NCI-H345 treated with DMSO at 0.1 percent for 48 hours (cell line): ENCODE data around the gene CDHR3.

Experiments
- DNase-seq: peaks from one replicate; lab custom pipeline; 2025; ENCODE audit not compliant: unreplicated experiment; lab: John Stamatoyannopoulos, UW

The CDHR3 gene

GRCh38 chr7:106064316-106064715, 101.3 kb downstream of the CDHR3 start:
- DNase-seq: peak; percentile 60

GRCh38 chr7:106064771-106065574, 101.9 kb downstream of the CDHR3 start:
- peak; percentile 41 for DNase-seq

DNA sequence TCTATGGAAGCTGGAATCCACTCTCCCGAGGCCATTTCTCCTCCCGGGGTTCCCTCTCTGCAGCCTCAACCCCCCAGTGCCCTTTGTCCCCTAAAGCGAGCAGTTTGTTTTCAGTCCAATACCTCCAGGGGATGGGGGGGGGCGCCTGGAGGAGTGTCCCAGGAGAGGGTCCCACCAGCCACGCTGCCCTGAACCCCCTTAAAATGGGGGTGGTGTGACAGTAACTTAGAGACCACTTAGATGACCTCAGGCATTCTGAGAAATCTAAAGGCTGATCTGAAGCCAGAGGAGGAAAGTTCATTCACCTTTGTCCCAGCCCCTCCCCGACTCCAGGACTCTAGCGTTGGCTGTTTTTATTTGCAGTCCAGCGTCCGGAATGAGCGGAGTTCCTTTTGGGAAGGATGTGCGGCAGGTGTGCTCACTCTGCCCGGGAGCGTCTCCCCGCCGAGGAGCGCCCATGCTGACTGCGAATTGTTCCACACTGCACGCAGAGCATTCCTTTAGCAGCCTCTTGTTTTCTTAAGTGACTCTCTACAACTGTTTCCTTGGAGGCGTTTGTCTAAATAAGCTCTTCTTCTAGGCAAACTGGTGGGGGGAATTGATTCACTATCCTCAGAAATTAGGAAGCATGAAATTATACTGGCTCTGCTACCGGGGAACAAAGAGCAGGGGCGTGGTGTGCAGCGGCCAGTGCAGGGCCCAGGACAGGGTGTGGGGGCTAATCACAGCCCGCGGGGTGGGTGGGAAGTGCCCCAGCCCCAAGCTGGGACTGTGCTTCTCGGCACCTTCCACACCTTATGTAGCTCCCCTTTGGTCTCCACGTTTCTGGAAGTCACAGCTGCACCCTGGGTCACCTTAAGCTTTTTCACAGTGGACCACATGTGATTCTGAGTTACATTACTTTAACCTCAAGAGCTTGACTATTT, 102.8 kb downstream of the CDHR3 start:
- DNase-seq: no peak

- no peak for DNase-seq
Measured at GRCh38 chr7:106067678-106068077, 104.6 kb downstream of the CDHR3 start.

- DNase-seq: no peak
Measured at GRCh38 chr7:106068538-106068961, 105.5 kb downstream of the CDHR3 start.

- DNase-seq: no peak
Measured at GRCh38 chr7:106068986-106069385, 105.9 kb downstream of the CDHR3 start.

GRCh38 chr7:106069471-106070200, 106.6 kb downstream of the CDHR3 start:
- no peak for DNase-seq

DNA sequence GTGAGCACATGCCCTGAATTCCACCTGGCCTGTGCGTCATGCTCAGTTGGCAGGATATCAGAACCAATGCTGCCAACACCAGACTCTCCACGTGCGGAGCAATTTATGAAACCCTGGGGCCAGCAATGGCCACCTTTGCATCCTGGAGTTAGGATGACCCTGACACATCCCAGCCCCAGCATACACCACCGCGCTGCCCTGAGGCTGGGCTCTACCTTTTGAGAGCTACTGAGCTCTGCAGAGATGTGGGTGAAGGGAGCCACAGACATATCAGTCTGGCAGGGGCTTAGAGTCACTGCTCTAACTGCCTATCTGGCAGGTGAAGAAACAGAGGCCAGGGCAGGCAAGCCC, 107.1 kb downstream of the CDHR3 start:
- DNase-seq: peak; percentile 68

DNA sequence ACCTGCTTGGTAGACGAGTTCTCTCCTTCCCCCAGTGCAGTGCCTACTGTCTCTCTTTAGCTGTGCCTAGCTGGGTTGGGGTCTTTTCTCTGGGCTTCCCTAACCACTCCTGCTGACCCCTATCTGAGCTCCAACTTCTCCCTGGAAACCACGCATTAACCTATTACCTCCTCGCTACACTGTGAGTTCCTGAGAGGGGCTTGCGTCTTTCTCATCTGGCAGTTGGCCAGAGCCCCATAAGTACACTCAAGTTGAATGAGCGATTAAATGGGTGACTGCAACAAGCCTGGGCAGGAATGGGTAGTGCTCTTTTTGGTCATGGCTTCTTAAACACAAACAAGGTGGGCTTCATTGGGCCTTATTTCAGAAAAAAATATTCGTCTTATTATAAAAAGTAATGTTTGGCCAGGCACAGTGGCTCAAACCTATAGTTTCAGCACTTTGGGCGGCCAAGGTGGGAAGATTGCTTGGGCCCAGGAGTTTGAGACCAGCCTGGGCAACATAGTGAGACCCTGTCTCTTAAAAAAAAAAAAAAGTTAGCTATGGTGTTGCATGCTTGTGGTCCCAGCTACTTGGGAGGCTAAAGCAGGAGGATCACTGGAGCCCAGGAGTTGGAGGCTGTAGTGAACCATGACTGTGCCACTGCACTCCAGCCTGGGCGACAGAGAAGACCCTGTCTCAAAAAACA, 107.6 kb downstream of the CDHR3 start:
- peak; percentile 82 for DNase-seq

- DNase-seq: no peak
Measured at GRCh38 chr7:106071356-106071998, 108.4 kb downstream of the CDHR3 start.

DNA sequence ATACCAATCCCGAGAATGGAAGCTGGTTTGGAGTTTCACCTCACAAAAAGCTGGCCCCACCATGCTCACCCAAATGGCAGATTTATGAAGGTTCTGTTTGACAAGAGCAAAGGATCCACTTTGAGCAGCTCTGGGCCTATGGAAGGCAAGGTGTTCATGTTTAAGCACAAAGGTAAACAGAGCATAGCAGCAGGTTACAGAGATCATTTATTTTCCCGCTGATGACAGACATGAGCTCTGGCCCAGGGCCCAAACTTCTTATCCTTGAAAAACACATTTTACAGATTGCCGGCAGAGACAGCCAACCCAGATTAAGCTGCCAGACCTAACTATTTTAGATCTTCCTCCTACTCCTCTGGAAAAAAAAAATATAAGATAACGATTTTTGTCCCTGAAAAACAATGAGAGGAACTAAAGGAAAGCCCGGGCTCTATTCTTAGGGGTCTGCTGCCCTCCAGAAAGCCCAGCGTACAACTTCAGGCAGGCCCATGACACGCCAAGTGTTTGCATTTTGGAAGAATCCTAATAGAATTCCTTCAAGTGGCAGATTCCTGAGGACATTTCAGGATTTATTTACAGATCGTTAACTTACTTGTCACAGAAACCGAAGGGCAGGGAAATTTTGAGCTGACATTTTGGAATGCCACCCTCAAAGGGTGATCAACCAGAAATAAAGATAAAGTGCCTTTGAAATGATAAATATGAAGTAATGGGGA, 109.1 kb downstream of the CDHR3 start:
- peak; percentile 93 for DNase-seq

GRCh38 chr7:106072715-106073091, 109.6 kb downstream of the CDHR3 start:
- no peak for DNase-seq

- DNase-seq: no peak
Measured at GRCh38 chr7:106073701-106074100, 110.6 kb downstream of the CDHR3 start.

DNA sequence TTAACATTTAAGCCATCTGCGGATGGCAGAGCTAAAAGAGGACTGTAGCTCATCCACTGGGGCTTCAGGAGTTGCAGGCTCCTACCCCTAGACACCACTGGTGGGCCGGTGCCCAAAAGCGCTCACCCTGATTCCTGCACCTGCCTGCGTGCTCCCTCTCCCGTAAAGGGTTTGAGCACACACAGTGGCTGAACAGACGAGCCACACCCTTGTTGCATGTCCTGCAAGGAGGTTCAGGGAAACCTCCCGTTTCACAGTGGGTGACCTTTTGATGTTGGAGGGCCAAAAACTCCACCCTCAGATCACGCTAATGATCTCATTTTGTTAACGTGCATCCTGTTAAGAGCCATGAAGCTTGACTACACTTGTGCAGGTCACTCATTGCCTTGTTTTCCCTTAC, 111.2 kb downstream of the CDHR3 start:
- DNase-seq: no peak

- DNase-seq: peak; percentile 51
Measured at GRCh38 chr7:106075937-106076336, 112.9 kb downstream of the CDHR3 start.

- no peak for DNase-seq
Measured at GRCh38 chr7:106076537-106076936, 113.5 kb downstream of the CDHR3 start.

- no peak for DNase-seq
Measured at GRCh38 chr7:106080300-106080987, 117.4 kb downstream of the CDHR3 start.

DNA sequence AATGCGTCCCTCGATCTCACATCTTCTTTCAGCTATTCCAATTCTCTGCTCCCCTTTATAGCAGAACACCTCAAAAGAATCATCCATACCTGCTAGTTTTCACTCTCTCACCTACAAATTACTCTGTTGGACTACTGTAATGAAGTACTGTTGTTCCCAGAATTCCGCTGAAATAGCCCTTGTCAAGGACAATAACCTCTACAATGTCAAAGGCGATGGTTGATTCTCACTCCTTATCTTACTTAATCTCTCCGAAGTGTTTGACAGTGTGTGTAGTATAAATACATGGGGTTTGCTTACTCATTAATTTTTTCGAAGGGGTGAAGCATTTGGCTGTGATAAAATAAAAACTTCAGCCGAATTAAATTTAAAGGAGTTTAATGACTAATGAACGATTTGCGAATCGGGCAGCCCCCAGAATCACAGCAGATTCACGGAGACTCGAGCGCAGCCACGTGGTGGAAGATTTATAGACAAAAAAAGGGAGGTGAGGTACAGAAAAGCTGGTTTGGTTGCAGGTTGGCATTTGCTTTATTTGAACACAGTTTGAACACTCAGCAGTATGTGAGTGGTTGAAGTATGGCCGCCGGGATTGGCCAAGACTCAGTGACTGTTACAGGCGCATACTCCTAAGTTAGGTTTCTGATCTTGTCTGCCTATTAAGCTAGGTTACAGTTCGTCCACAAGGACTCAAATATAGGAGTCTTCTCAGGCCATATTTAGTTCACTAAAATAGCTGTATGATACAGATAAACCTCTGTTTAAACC, 119.2 kb downstream of the CDHR3 start:
- DNase-seq: no peak
